GM18519 (cell line): ENCODE data around the gene FCHSD2.
A peak's percentile ranks its signal among the peaks of the same experiment; 100 is the strongest.
"Not testable (repeated sequence)": the region's sequence is repeated elsewhere in the genome, so short reads cannot be mapped to it uniquely, and the experiment has no call there.

ENCODE experiments used
- ATAC-seq: cut with Tn5 transposase; IDR thresholded peaks from one replicate; pipeline ENCODE4 v1.9.1; 2021; ENCODE audit warnings: mild to moderate bottlenecking, moderate library complexity; ENCODE audit not compliant: unreplicated experiment, low FRiP score

The FCHSD2 gene

GRCh38 chr11:72976522-72976892 is 165.6 kb downstream of the FCHSD2 start:
- not testable (repeated sequence) for ATAC-seq

- ATAC-seq = no peak
These were observed 166.2 kb downstream of the FCHSD2 start for GRCh38 chr11:72975778-72976521.

DNA sequence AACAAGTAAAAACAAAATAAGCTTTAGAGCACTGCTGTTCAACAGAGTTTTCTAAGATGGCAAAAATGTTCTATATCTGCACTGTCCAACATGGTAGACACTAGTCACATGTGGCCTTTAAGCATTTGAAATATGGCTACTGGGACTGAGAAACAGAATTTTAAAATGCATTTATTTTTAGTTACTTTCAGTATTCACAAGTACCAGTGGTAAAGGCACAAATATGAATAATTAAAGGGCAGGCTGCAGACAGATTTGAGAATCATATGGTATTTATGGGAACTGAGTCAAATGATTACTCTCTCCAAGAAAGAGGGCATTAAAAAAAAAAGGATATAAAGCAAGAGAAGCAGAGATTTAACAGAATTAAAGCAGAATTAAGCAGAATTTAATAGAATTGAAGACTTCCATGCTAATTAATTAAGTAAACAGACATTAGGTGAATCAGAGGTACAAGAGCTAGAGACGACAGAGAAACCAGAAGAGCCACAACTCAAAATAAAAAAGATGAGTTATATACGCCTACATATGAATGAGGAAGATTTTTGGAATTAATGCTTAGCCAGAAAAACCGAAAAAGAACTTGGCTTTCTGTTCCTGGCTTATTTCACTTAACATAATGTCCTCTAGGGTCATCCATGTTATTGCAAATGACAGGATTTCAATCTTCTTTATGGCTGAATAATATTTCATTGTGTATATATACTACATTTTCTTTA is 167.5 kb downstream of the FCHSD2 start:
- ATAC-seq = no peak

DNA sequence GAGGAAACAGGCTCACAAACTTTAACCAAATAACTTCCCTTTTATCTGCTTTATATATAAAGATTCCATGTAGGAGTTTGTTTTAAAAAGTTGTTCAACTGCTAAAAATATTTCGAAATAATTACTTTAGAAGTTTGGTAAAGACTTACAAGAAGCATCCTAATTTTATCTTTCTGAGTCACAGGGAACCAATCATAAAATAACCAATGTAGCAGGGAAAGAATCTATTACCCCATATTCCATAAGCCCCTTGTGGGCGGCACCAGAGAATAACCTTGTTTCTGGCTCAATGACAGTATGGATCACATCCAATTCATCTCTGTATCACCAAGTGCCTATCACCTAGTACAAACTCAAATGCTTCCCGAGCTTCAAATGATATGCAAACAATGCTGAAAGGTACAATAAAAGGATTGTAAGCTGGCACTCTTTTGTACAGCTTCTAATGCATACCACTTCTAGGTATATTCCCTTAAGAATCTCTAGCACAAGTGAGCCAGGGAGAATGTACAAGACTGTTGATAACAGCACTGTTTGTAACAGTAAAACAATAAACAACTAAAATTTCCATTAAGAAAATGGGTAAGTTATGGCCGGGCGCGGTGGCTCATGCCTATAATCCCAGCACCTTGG is 169.5 kb downstream of the FCHSD2 start:
- ATAC-seq = no peak

DNA sequence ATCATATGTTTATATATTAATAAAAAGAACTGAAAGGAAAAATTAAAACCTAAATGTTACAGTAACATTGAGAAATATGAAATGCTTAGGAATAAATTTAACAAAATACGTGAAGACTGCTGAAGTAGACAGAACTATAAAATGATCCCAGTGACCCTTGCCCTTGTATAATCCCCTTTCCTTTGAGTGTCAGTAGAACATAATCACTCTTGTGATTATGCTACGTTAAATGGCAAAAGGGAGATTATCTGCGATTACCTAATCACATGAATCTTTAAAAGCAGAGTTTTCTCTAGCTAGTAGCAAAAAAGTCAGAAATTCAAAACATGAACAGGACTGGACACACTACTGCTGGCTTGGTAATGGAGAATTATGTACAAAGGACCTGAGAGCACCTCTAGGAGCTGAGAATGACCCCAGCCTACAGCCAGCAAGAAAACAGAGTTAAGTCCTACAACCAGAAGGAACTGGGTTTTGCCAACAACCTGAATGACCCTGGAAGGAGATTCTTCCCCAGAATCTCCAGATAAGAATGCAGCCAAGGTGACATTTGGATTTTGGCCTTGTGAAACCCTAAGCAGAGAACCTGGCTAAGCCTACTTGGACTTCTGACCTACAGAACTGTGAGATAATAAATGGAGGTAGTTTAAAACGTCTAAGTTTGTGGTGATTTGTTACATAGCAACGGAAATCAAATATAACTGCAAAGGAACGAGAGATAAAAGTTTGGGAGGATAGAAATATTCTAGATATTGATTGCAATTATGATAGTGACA is 170.7 kb downstream of the FCHSD2 start:
- no peak for ATAC-seq

DNA sequence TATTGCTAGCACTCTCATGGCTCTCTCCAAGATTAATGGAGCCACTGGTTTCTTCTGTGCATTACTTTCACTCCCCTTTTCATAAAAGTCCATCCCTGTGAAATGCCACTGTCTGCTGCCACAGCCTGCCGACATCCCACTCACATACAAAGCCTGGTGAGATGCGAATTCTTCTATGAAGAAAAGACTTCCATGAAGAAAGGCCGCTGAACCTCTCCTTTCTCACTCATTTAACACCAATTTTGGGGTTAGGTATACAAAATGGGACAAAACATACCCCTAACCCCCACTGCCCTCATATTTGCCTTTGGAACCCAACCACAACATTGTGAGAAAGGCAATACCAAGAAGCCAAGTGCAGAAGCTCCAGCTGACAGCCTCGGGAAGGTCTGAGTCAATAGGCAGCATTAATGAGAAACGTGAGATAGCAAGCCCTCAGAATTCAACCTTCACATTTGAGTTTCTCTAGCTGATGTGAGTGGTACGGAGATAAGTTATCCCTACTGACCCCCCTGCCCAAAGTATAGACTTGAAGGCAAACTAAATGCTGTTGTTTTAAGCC is 171.5 kb downstream of the FCHSD2 start:
- ATAC-seq = no peak

GRCh38 chr11:72969894-72970335 is 172.2 kb downstream of the FCHSD2 start:
- ATAC-seq = peak; percentile 60

DNA sequence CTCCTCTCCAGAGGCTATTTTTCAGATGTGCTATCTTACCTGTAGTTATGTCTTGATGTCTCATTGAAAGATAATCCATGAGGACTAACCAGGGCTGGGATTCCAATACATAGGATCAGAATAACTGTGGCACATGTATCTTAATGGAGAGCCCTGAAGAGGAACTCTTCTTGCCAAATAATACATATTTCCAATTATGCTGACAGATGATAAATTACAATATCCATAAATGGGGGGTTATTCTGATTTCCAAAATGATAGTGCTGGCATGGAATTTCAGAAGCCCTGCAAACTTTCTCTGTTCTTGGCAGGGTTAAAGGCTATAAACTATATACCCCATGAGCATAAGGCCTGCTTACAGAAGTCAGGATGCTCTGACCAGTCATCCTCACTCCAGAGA is 173.7 kb downstream of the FCHSD2 start:
- ATAC-seq = no peak

- no peak for ATAC-seq
These were observed 176.4 kb downstream of the FCHSD2 start for GRCh38 chr11:72965672-72966071.

DNA sequence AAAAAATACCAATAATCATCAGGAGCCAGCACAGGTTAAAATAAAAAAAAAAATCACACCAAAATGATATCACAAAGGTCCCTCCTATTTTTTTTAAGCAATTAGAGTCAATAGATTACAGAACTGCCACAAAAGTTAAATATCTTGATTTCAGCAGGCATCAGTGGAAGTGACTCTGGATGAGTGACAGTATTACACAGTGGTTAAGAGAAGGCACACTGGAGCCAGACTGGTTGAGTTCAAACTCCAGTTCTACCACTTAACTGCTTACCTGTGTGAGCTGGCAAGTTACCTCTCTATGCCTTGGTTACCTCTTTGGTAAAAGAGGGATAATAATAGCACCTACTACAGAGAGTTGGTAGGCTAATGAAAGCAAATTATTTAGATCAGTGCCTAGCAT is 179.4 kb downstream of the FCHSD2 start:
- no peak for ATAC-seq

DNA sequence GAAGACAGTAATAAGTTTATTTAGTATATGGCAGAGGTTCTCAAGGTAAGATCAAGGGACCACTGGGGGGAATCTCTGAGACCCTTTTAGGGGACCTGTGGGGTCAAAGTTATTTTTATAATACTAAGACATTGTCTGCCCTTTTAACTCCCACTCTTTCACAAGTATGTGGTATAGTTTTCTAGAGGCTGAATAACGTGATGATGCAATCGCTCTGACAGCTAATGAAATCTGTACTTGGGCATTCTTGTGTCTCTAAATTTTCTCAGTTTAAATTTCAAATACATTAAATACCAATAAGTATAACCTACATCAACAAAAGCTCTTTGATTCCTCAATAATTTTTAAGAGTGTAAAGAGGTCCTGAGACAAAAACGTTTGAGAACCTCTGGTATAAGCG is 180.0 kb downstream of the FCHSD2 start:
- no peak for ATAC-seq

- no peak for ATAC-seq
These were observed 182.0 kb downstream of the FCHSD2 start for GRCh38 chr11:72959998-72960731.

DNA sequence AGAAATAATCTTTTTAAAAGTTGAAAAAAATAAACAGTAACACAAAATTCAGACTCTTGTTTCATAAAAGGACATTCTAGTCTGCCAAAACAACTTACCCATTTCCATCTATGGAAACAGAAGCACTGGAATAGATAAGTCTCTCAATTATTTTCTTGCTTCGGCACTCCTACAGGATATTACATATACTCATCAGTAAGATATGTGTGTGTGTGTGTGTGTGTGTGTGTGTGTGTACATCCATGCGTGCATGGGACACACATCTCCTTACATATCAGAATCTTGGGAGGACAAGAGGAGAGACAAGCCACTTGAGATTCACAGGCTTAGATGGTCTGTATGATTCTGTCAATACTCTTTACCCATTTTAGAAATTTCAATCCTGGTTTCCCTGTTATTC is 183.3 kb downstream of the FCHSD2 start:
- no peak for ATAC-seq

DNA sequence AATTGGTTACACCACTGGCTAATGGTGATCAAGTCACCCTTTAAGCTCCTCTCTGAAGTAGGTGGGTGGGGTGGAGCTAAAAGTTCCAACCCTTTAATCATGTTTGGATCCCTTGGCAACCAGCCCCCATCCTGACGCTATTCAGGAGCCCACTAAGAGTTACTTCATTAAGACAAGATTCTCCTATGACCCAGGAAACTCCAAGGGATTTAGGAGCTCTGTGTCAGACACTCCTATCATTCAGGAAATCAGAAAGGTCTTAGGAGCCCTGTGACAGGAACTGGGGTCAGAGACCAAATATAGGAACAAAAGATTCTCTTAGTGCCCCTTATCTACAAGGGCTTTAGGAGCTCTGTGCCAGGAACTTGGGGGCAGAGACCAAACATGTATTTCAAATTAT is 186.7 kb downstream of the FCHSD2 start:
- ATAC-seq = no peak

DNA sequence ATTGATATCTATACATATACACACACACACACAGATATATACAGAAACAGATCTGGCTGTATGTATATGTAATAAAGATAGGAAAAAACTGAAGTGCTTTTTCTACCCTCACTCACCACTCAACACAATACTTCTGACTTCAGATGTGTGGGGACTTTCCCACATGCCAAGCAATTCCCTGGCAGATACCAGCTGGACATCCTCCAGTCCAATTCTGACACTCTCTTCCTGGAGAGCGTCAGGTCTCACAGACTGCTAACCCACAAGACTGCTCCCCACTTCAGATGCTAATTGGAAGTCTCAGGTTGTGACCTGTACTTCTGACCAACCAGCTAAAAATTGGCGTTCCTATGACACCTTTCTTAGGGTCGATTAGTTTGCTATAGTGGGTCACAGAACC is 187.3 kb downstream of the FCHSD2 start:
- no peak for ATAC-seq

DNA sequence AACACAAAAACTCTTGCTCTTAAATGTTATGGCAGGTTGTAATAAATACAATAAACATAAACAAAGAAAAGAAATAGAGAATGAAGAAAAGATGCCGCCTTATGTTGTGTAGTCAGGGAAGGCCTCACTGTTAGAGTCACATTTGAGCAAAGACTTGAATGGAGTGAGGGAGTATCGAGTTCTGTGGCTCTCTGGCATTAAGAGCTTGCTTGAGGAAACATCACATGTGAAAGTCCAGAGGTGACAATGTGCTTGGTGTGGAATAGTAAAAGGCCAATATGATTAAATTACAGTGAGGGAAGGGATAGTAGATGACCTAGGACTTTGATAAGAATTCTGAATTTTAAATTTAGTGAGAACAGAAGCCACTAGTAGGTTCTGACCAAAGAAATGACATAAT is 188.5 kb downstream of the FCHSD2 start:
- no peak for ATAC-seq

- ATAC-seq = no peak
These were observed 190.2 kb downstream of the FCHSD2 start for GRCh38 chr11:72951888-72952287.

DNA sequence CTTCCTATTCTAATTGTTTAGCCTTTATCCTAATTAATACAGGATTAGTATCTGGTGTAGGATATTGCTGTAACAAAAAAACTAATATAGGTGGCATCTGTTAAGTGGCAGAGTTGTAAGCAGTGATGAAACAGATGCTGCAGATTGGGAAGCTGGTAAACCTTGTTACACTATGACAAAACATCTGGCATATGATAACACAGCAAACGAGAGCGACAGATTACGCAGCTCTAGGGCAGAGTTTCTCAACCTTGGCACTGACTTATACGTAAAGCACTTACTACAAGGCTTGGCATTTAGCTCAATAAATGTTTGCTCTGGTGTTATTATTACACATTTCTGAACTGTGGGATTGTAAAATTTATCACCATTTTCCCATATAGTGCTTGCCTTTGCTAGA is 190.9 kb downstream of the FCHSD2 start:
- ATAC-seq = no peak

- no peak for ATAC-seq
These were observed 191.4 kb downstream of the FCHSD2 start for GRCh38 chr11:72950685-72951084.

DNA sequence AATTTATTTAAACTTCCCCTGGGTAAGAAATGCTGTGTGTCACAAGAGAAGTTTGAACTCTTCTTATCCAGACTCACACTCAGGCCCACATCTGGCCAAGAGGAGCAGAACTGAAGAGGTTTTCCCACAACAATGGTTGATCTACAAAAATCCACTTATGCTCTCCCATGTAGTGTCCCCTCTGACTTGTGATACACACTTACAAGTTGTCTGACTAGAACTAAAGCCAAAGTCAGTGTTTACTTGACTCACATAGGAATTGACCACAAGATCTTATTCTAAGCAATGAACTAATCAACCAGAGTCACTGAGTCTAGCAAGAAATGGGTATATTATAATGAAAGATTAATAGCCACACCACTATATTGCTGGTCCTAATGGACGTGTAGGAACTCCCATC is 194.9 kb downstream of the FCHSD2 start:
- ATAC-seq = no peak
